ENCODE results near the gene KAT6B.

The KAT6B gene

DNA sequence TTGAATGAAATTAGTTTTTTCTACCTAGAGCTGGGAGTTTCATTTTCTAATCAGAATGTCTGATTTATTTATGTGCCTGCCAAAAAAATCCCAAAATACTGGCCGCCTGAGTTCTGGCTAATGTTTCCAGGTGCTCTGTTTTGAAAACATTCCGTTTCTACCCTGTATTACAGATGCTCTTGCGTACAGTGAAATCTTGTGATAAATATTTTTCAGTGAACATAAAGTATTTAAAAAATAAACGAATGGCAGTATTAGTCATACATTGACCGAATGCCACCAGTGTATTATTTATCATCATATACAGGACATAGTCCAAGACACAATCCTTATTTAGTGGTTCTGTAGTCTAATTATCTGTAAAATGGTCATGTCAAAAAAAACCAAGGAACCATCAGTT lies 102.8 kb downstream of the KAT6B start:
- peaks cover 16% of the 10 kb centered on the region for H3K4me1 Mint-ChIP-seq (ENCODE audit: low read depth)
- H3K27ac Mint-ChIP-seq, result no peak overlapping the region
- no peaks in the 10 kb centered on the region for H3K9me3 Mint-ChIP-seq
- no peaks in the 10 kb centered on the region for H3K27me3 Mint-ChIP-seq
- H3K4me3 Mint-ChIP-seq, result no peak overlapping the region
- H3K36me3 Mint-ChIP-seq (ENCODE audit: low read depth), result no peaks in the 10 kb centered on the region
- intact Hi-C loops (cut with micrococcal nuclease), result no loop called here

GRCh38 chr10:74930965-74931364 lies 104.6 kb downstream of the KAT6B start:
- Mint-ChIP-seq H3K4me3 (no peak overlapping the region), H3K27ac (no peak overlapping the region), H3K9me3 (no peaks in the 10 kb centered on the region), H3K4me1 (ENCODE audit: low read depth) (peaks cover 24% of the 10 kb centered on the region), H3K36me3 (ENCODE audit: low read depth) (no peaks in the 10 kb centered on the region), H3K27me3 (no peaks in the 10 kb centered on the region)
- intact Hi-C loops (cut with micrococcal nuclease), result no loop called here

DNA sequence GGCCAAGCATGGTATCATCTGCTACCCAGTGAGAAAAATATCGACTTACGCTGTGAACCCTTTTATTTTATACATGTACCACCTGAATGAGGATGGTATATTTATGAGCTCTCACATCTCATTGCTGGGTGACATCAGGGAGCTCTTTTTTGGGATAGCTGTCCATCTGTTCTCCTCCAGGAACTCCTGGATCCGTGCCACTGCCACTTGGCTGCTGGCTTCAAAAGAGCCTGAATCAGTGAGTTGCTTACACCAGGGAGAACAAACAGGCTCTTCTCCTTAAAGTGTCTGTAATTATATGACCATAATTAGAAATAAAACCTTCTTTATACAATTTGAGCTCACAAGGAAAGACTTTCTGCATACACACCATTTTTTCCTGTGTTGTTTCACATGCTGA lies 106.2 kb downstream of the KAT6B start:
- Mint-ChIP-seq H3K9me3 (no peaks in the 10 kb centered on the region), H3K27ac (no peak overlapping the region), H3K4me1 (ENCODE audit: low read depth) (peaks cover 21% of the 10 kb centered on the region), H3K27me3 (no peaks in the 10 kb centered on the region), H3K4me3 (no peak overlapping the region), H3K36me3 (ENCODE audit: low read depth) (no peaks in the 10 kb centered on the region)
- intact Hi-C loops (cut with micrococcal nuclease), result no loop called here

GRCh38 chr10:74934100-74934812 lies 107.9 kb downstream of the KAT6B start:
- no peaks in the 10 kb centered on the region for H3K36me3 Mint-ChIP-seq (ENCODE audit: low read depth)
- intact Hi-C loops (cut with micrococcal nuclease), result no loop called here
- no peaks in the 10 kb centered on the region for H3K9me3 Mint-ChIP-seq
- H3K4me1 Mint-ChIP-seq (ENCODE audit: low read depth), result peaks cover 24% of the 10 kb centered on the region
- H3K27me3 Mint-ChIP-seq, result no peaks in the 10 kb centered on the region
- H3K27ac Mint-ChIP-seq, result peak overlapping the region; percentile 53
- H3K4me3 Mint-ChIP-seq, result peak overlapping the region; percentile 41

DNA sequence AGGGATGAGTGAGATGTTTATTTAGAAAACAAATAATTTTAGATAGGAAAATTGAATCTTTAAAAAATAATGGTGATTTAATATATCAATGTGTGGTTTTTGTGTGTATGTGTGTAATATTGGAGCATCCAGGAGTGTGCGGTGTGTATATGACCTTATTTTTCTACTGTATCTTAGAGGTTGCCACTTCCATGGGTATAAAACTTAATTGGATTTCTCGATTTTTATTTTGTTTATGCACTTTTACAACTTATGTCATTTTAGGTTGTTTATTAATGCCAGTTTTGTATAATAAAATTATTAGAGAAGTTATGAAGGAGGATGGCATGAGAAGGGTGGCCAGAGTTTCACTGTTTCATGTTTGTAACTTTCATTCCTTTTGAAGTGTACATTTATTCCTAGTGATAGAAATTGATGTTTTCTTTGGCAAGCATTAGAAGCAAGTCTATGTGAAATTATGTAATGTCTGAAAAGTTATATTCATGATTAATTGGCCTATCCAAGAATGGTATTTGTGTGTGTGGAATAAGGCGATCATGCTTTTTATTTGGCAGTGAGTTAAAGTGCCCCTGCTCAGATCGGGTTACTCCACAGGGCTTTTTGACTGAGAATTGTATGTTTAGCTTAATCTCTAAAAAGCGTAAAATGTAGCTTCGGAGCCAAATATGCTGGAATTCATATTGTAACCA lies 110.3 kb downstream of the KAT6B start:
- no peaks in the 10 kb centered on the region for H3K36me3 Mint-ChIP-seq (ENCODE audit: low read depth)
- H3K4me1 Mint-ChIP-seq (ENCODE audit: low read depth), result peaks cover 38% of the 10 kb centered on the region
- no peak overlapping the region for H3K27ac Mint-ChIP-seq
- H3K4me3 Mint-ChIP-seq, result no peak overlapping the region
- H3K9me3 Mint-ChIP-seq, result no peaks in the 10 kb centered on the region
- H3K27me3 Mint-ChIP-seq, result no peaks in the 10 kb centered on the region
- intact Hi-C loops (cut with micrococcal nuclease), result no loop called here

DNA sequence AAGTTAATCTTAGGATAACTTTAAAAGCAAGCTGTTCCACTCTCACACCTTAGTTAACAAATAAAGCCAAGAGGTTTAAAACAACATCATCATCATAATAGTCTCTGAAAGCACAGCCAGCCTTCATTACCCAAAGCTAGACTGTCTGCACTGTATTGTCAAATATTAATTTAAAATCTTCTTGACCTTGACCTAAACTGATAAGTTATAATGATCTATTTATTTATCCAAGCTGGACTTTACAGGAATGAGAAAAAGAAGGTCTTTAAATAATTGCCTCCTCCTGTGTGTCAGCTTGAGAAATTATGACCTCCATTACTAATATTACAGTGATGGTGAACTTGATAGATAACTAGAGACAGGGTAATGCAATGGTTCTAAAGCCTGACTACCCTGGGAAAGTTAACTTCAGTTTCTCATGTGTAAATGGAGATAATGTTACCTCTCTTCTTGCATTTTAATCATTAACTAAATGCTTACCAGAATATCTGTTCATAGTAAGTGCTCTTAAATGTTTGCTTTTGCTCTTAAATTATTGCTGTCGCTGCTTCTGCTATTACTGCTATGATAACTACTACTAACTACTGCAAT lies 111.0 kb downstream of the KAT6B start:
- no peak overlapping the region for H3K27ac Mint-ChIP-seq

DNA sequence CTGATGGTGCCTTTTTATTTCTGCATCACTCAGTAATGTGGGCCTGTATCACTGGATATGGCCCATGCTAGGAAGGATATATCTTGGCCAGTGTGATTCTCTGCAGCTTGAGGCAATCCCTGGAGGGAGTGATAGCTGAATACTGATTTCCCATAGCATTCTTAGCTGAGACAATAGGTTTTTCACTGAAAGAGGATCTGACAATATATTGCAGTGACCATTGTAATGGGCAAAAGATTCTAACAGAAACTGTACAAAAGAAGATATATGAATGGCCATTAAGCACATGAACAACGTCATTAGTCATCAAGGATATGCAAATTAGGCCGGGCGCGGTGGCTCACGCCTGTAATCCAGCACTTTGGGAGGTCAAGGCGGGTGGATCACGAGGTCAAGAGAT lies 117.8 kb downstream of the KAT6B start:
- Mint-ChIP-seq H3K4me3 (no peak overlapping the region), H3K36me3 (ENCODE audit: low read depth) (no peaks in the 10 kb centered on the region), H3K4me1 (ENCODE audit: low read depth) (peaks cover 13% of the 10 kb centered on the region), H3K27me3 (no peaks in the 10 kb centered on the region), H3K9me3 (no peaks in the 10 kb centered on the region), H3K27ac (no peak overlapping the region)
- intact Hi-C loops (cut with micrococcal nuclease), result no loop called here

More for the DNA sequence above, 111.0 kb downstream of the KAT6B start:
- Mint-ChIP-seq H3K4me3 (no peak overlapping the region), H3K4me1 (ENCODE audit: low read depth) (peaks cover 38% of the 10 kb centered on the region), H3K9me3 (no peaks in the 10 kb centered on the region), H3K27me3 (no peaks in the 10 kb centered on the region), H3K36me3 (ENCODE audit: low read depth) (no peaks in the 10 kb centered on the region)
- intact Hi-C loops (cut with micrococcal nuclease), result no loop called here

GRCh38 chr10:74947781-74948401 lies 121.5 kb downstream of the KAT6B start:
- intact Hi-C loops (cut with micrococcal nuclease), result no loop called here
- Mint-ChIP-seq H3K27me3 (no peaks in the 10 kb centered on the region), H3K4me1 (ENCODE audit: low read depth) (no peaks in the 10 kb centered on the region), H3K4me3 (no peak overlapping the region), H3K9me3 (no peaks in the 10 kb centered on the region), H3K36me3 (ENCODE audit: low read depth) (no peaks in the 10 kb centered on the region), H3K27ac (no peak overlapping the region)

DNA sequence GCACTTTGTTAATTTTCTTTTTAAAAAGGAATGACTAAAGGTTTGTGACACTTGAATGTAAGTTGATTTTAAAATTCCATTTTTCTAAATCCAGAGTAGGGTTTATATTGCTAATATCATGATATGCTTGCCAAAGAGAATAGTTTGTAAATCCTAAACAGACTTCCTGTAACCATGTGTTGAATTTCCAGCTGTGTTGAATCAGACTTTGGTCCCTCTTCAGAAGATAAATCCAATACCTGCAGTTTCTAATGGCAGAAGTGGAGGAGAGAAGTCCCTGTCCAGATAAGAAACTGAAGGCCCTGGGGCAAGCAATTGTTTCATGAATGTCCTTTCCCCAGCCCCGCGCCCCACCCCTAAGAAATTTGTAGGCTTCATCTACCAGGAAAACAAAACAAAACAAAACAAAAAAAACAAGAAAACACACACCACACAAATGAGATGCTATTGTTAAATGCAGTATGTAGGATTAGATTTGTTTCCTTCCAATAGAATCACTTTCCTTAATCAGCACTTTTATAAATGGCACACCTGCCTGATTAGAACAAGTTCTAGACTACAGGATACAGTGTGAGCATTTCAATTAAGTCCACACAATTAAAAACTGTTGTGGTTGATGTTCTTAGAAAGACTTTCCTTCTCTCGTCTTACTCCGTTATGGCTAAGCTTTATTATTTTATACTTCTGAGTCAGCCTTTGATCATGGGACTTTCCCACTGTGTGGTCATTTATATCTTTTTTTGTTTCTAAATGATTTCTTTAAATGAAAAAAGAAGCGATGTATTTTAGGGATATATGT lies 122.8 kb downstream of the KAT6B start:
- H3K4me1 Mint-ChIP-seq (ENCODE audit: low read depth), result no peaks in the 10 kb centered on the region
- H3K4me3 Mint-ChIP-seq, result no peak overlapping the region
- intact Hi-C loops (cut with micrococcal nuclease), result no loop called here
- no peaks in the 10 kb centered on the region for H3K9me3 Mint-ChIP-seq
- no peaks in the 10 kb centered on the region for H3K27me3 Mint-ChIP-seq
- H3K27ac Mint-ChIP-seq, result no peak overlapping the region
- H3K36me3 Mint-ChIP-seq (ENCODE audit: low read depth), result no peaks in the 10 kb centered on the region

DNA sequence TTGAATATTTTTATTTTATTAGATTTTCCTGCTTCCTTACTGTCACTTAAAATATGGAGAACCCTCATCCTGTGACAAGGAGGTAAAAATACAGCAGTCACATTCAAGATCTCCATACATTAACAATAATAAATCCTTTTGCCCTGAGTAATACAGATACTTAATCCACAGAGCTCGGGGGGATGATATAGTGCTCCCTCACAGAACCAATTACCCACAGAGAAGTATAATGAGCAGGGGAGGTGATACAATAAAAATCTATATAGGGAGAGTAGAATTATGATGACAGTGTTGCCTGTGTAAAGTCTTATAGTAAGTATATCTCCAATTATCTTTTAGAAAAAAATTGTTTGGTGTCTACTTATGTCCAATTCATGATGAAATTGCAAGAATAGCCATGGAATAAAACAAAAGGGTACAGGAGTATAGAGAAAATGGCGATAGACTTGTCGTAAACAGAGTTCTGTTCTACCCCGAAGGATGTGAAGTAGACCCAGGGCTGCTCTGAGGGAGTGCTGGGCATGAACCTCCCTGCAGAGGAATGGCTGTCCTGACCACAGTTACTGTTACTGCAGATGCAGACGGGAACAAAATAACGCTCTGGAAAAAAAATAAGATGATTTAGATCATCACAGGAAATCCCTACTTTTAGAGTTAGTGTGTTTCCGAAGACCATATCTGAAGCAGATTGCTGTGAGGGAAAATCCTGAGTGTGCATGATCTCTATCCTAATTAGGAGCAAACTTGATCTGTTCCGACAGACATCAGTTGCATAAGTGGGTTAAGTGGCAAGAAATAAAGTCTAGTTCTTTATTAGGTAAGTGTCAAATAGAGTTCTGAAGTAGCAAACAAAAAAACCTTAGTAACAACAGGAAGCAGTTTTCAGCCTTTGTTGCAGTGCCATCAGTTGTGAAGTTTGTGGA lies 123.7 kb downstream of the KAT6B start:
- Mint-ChIP-seq H3K36me3 (ENCODE audit: low read depth) (no peaks in the 10 kb centered on the region), H3K27me3 (no peaks in the 10 kb centered on the region), H3K9me3 (no peaks in the 10 kb centered on the region), H3K4me1 (ENCODE audit: low read depth) (no peaks in the 10 kb centered on the region), H3K4me3 (no peak overlapping the region), H3K27ac (no peak overlapping the region)
- intact Hi-C loops (cut with micrococcal nuclease), result no loop called here

DNA sequence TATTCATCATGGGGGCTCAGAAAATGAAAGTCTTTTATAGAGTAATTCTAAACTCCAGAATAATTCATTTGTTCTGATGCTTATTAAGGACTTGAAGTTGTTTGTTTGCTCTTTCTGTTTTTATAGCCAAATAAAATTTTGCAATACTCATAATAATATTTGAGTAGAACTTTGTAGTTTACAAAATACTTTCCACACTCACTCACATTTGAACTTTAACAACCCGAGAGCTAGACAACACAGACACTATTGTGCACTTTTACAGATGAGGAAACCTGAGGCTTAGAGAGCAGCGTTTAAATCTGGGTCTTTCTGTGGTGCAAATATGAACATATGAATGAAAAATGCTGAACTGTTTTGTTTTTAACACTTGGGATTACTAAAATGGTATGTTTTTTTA lies 126.8 kb downstream of the KAT6B start:
- no peaks in the 10 kb centered on the region for H3K9me3 Mint-ChIP-seq
- intact Hi-C loops (cut with micrococcal nuclease), result no loop called here
- H3K36me3 Mint-ChIP-seq (ENCODE audit: low read depth), result no peaks in the 10 kb centered on the region
- no peak overlapping the region for H3K4me3 Mint-ChIP-seq
- H3K27me3 Mint-ChIP-seq, result no peaks in the 10 kb centered on the region
- H3K27ac Mint-ChIP-seq, result no peak overlapping the region
- H3K4me1 Mint-ChIP-seq (ENCODE audit: low read depth), result peaks cover 5% of the 10 kb centered on the region

DNA sequence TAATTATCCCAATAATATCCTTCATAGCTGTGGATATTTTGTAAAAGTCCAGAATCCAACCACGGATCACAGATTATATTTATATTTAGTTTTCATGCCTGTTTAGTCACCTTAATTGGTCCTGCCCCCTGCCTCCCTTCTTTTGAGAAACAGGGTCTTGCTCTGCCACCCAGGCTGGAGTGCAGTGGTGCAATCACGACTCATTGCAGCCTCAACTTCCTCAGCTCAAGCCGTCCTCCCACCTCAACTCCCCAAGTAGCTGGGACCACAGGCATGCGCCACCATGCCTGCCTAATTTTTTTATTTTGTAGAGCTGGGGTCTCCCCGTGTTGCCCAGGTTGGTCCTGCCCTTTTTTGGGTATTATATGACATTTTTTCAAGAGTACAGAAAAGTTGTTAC lies 129.4 kb downstream of the KAT6B start:
- H3K4me3 Mint-ChIP-seq, result no peak overlapping the region
- H3K27me3 Mint-ChIP-seq, result no peaks in the 10 kb centered on the region
- intact Hi-C loops (cut with micrococcal nuclease), result no loop called here
- no peak overlapping the region for H3K27ac Mint-ChIP-seq
- no peaks in the 10 kb centered on the region for H3K36me3 Mint-ChIP-seq (ENCODE audit: low read depth)
- peaks cover 5% of the 10 kb centered on the region for H3K4me1 Mint-ChIP-seq (ENCODE audit: low read depth)
- H3K9me3 Mint-ChIP-seq, result no peaks in the 10 kb centered on the region

- no peak overlapping the region for H3K4me3 Mint-ChIP-seq
- H3K27me3 Mint-ChIP-seq, result no peaks in the 10 kb centered on the region
- no peaks in the 10 kb centered on the region for H3K9me3 Mint-ChIP-seq
- intact Hi-C loops (cut with micrococcal nuclease), result no loop called here
- H3K27ac Mint-ChIP-seq, result no peak overlapping the region
- H3K36me3 Mint-ChIP-seq (ENCODE audit: low read depth), result no peaks in the 10 kb centered on the region
- H3K4me1 Mint-ChIP-seq (ENCODE audit: low read depth), result peaks cover 5% of the 10 kb centered on the region
Observed at GRCh38 chr10:74956555-74957111, 130.2 kb downstream of the KAT6B start.
